Measurements from ENCODE around the gene MMD2. TPM values are rescaled to one million over a fixed set of nuclear protein-coding genes. Genes with fewer than 3 reads are reported as not detected.

The MMD2 gene
- total and polyA plus RNA-seq, 2 donors (not counting 3 experiments of a cell fraction or from before 2014, with no cell fraction given), result not detected

DNA sequence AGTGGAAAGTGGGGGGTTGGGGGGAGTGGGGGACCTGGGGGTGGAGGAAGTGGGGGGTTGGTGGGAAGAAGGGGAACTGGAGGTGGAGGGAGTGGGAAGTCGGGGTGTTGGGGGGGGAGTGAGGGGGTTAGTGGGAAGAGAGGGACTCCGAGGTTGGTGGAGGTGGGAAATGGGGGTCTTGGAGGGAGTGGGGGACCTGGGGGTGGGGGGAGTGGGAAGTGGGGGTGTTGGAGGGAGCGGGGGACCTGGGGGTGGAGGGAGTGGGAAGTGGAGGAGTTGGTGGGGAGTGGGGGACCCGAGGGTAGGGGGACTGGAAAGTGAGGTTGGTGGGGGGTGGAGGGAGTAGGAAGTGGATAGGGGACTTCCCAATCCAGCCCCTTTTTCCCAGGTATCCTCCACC, 906 bp upstream of the MMD2 start:
- Histone ChIP-seq H3K9ac (replicated peaks; ENCODE audit: extremely low read depth, insufficient read depth, low read length) (no peak overlapping the region), H4K20me1 (replicated peaks; ENCODE audit: control insufficient read depth, extremely low read depth, insufficient read depth, low read length) (no peaks in the 10 kb centered on the region), H3K27me3 (ENCODE audit: control insufficient read depth in 2 of 2, insufficient read depth in 2 of 2, low read length in 2 of 2) (peaks cover 13 to 15% of the 10 kb centered on the region in 2 experiments), H3K4me2 (ENCODE audit: insufficient read depth, low read length) (no peak overlapping the region), H2AFZ (ENCODE audit: low read depth, low read length) (no peak overlapping the region), H3K9me3 (replicated peaks; ENCODE audit: control insufficient read depth, insufficient read depth, low read length) (no peaks in the 10 kb centered on the region), H3K36me3 (ENCODE audit: control insufficient read depth in 2 of 2, extremely low read depth in 1 of 2, insufficient read depth in 2 of 2, low read length in 2 of 2) (no peaks in the 10 kb centered on the region), H3K79me2 (ENCODE audit: control insufficient read depth, insufficient read depth, low read length) (no peaks in the 10 kb centered on the region), H3K9me1 (replicated peaks; ENCODE audit: control insufficient read depth, extremely low read depth, insufficient read depth, low read length) (no peaks in the 10 kb centered on the region), H3K4me1 (ENCODE audit: control insufficient read depth, extremely low read depth, insufficient read depth, low read length) (no peaks in the 10 kb centered on the region), H3K4me3 (replicated peaks in 1 of 3; ENCODE audit: insufficient read depth in 1 of 3, low read depth in 1 of 3, low read length in 3 of 3) (no peak overlapping the region), H3K27ac (ENCODE audit: insufficient read depth, low read depth, low read length) (no peak overlapping the region)
- dilution Hi-C loops (cut with MboI; ENCODE audit: extremely low pct_ligation_motif_present, low sequenced_read_pairs) (no loop called here), intact Hi-C loops (cut with micrococcal nuclease) (no loop called here)
- CTCF ChIA-PET, result interaction anchor here (0.7 kb wide), 1 partner anchor 129 kb away, joined by 3 read pairs; no protein-coding TSS in a partner anchor
- DNase-seq (ENCODE audit: low read depth, low spot score), result no peak
- TF ChIP-seq POLR2AphosphoS5 (IDR thresholded peaks at IDR 0.05; ENCODE audit: insufficient read depth, low read depth, low read length) (no peak), JUN (IDR thresholded peaks at IDR 0.05; ENCODE audit: borderline replicate concordance, insufficient read depth, insufficient read length, low read depth) (no peak), CTCF (IDR thresholded peaks at IDR 0.05; ENCODE audit: extremely low read depth in 1 of 2, insufficient read depth in 1 of 2, low read depth in 1 of 2, low read length in 2 of 2) (no peak), POLR2A (IDR thresholded peaks at IDR 0.05; ENCODE audit: low read depth, low read length) (no peak), FOS (IDR thresholded peaks at IDR 0.05; ENCODE audit: borderline replicate concordance, insufficient read depth, low read length) (no peak), EZH2 (IDR thresholded peaks at IDR 0.05; ENCODE audit: borderline replicate concordance, low read depth, low read length, severe bottlenecking) (no peak), MYC (IDR thresholded peaks at IDR 0.05; ENCODE audit: low read depth, low read length) (no peak), GATA2 (IDR thresholded peaks at IDR 0.05; ENCODE audit: insufficient read depth, insufficient read length, low read depth, low read length) (no peak)
- TF ChIP-seq, protein P1, sequence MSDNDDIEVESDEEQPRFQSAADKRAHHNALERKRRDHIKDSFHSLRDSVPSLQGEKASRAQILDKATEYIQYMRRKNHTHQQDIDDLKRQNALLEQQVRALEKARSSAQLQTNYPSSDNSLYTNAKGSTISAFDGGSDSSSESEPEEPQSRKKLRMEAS (IDR thresholded peaks at IDR 0.05; ENCODE audit: insufficient read depth, insufficient read length), result no peak
- POLR2A ChIA-PET, result no interaction called here
- FAIRE-seq, result no peak
- no TSS peak for BruUV-seq (replicated peaks)
